SJCRH30 (cell line): Measurements from ENCODE around the gene ADI1. TPM values are rescaled to one million over a fixed set of nuclear protein-coding genes. Genes with fewer than 3 reads are reported as not detected.
A peak's percentile ranks its signal among the peaks of the same experiment; 100 is the strongest.
"Not testable (repeated sequence)": the region's sequence is repeated elsewhere in the genome, so short reads cannot be mapped to it uniquely, and the experiment has no call there.

Source experiments
- DNase-seq, 2 experiments: peaks; one replicate each; pipeline ENCODE4 v3.0.0-alpha.2; 2015 to 2020
- H3K27ac ChIP-seq: fragments of 250-450 bp; sonication (Bioruptor Pico); 2 replicates; pipeline ENCODE4 v1.5.1; 2020; ENCODE audit warnings: mild to moderate bottlenecking, moderate library complexity
- H3K27me3 ChIP-seq: fragments of 250-450 bp; sonication (Bioruptor Pico); 2 replicates; pipeline ENCODE4 v1.5.1; 2020; ENCODE audit warnings: mild to moderate bottlenecking, moderate library complexity
- H3K36me3 ChIP-seq: fragments of 250-450 bp; sonication (Bioruptor Pico); 2 replicates; pipeline ENCODE4 v1.5.1; 2020; ENCODE audit warnings: mild to moderate bottlenecking, moderate library complexity
- H3K4me1 ChIP-seq: fragments of 250-450 bp; sonication (Bioruptor Pico); 2 replicates; pipeline ENCODE4 v1.5.1; 2020; ENCODE audit warnings: mild to moderate bottlenecking, moderate library complexity
- H3K4me3 ChIP-seq: fragments of 250-450 bp; sonication (Bioruptor Pico); 2 replicates; pipeline ENCODE4 v1.5.1; 2020; ENCODE audit warnings: mild to moderate bottlenecking, moderate library complexity
- H3K9me3 ChIP-seq: fragments of 250-450 bp; sonication (Bioruptor Pico); replicated peaks from 2 replicates; pipeline ENCODE4 v1.5.1; 2020; ENCODE audit warnings: mild to moderate bottlenecking, moderate library complexity
- total RNA-seq: library from RNA; depleted of rRNA; stranded (reverse); fragments of >200 nt; shearing (Covaris generic); gene quantifications from 2 replicates; pipeline ENCODE4 v1.2.3, GENCODE V29; 2014

Gene ADI1
- total RNA-seq, 1 experiment from 2014 or later, result 55.9 TPM

DNA sequence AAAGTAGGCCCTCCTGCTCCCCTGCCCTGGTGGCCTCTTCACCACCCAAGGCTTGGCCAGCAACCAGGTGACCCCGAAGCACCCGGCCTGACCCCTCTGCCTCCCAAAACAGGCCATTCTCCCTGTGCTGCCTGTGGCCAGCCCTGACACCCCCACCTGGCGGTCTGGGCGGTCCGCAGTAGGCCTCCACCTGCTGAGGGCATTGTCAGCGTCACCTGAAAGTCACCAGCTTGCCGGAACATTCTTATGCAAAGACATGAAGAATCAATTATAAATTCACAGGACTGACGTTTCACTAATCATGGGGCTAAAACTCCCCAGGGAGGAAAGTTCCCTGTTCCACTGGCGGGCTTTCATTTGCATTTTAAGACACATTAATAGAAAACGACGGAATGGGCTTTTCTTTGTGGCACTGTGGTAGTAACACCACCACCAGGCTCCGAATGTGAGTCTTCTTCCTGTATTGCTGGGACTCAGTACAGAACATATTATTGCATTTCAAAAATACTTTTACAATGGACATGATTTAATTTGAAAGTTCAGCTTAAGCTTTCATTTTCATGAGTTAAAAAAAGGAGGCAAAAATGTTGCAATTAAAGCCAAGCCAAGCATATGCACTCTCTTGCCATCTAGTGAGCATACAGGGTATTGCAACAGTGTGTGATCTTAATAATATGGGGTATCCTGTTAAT is 57.4 kb downstream of the ADI1 start:
- Histone ChIP-seq H3K36me3 (peaks cover under 1% of the 10 kb centered on the region; the same call in 1 of the 2 replicates), H3K4me3 (no peak overlapping the region), H3K4me1 (peaks cover 4% of the 10 kb centered on the region; the same call in 1 of the 2 replicates), H3K27ac (no peak overlapping the region), H3K27me3 (no peaks in the 10 kb centered on the region), H3K9me3 (no peaks in the 10 kb centered on the region)
- peak in 1 of 2 experiments; percentile 80 for DNase-seq

DNA sequence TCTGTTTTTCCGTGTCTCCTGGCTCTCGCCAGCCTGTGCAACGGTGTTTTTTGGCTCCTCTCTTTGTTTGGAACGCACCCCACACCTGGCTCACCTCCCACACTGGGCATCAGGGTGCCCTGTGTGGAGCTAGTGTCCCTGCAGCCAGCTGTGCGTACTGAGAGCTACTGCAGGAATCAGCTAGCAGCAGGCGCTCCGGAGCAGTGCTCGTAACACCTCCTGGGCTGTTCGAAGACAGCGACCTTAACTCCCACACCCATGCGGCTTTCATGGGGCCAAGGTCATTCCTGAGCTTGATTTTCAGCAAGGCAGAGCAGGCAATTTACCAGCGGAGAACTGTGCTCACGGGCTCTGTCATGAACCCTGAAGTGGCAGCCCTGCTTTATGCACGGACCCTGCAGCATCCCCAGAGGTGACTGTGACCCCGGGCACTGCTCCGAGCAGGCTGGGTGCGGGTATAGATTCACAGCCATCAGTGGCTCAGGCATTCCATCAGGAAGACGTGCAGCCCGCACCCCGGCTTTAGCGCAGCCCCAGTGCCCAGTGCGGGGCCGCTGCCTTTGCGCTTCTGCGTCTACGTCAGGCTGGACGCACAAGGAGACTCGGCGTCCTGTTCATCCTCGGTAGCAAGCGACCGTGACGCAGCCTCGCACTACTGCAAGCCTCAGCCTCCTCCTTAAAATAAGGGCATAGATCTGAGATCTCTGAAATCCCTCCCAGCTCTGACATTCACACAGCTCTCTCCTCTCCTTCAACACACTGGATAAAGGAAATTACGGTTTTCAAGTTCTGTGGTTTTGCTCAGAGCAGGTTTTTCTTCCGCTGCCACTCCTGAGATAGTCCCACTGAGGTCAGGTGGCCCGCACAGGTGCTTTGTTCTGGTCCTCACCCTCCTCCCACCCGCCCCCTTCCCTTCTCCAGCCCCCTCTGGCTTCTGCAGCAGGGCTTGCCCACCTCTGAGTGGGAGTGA is 58.2 kb downstream of the ADI1 start:
- no peak overlapping the region for H3K27ac ChIP-seq
- peaks cover 4% of the 10 kb centered on the region; the same call in 1 of the 2 replicates for H3K4me1 ChIP-seq
- no peaks in the 10 kb centered on the region for H3K27me3 ChIP-seq
- no peak for DNase-seq
- H3K4me3 ChIP-seq, result no peak overlapping the region
- no peaks in the 10 kb centered on the region for H3K9me3 ChIP-seq
- peaks cover 5% of the 10 kb centered on the region; the same call in 1 of the 2 replicates for H3K36me3 ChIP-seq

DNA sequence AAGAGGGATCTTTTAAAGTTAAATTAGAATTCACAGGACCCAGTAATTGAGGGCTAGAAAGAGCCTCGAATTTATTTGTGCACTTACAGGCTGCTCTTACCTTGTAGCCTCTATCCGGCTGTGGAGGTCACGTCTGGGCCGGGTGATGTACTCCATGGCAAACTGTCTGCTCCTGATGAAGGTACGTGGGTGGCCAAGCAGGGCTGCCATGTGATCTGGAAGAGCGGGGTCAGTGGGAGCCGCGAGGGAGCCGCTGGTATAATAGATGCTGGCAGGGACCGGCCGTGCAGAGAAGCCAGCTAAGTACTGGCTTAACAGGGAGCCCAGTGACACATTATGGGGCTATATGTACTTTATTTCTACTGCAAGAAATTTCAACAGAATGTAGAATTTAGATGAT is 59.2 kb downstream of the ADI1 start:
- DNase-seq, result no peak
- no peak overlapping the region for H3K27ac ChIP-seq
- peaks cover 4% of the 10 kb centered on the region; the same call in 1 of the 2 replicates for H3K4me1 ChIP-seq
- no peaks in the 10 kb centered on the region for H3K27me3 ChIP-seq
- no peaks in the 10 kb centered on the region for H3K9me3 ChIP-seq
- no peak overlapping the region for H3K4me3 ChIP-seq
- H3K36me3 ChIP-seq, result peaks cover 5% of the 10 kb centered on the region

DNA sequence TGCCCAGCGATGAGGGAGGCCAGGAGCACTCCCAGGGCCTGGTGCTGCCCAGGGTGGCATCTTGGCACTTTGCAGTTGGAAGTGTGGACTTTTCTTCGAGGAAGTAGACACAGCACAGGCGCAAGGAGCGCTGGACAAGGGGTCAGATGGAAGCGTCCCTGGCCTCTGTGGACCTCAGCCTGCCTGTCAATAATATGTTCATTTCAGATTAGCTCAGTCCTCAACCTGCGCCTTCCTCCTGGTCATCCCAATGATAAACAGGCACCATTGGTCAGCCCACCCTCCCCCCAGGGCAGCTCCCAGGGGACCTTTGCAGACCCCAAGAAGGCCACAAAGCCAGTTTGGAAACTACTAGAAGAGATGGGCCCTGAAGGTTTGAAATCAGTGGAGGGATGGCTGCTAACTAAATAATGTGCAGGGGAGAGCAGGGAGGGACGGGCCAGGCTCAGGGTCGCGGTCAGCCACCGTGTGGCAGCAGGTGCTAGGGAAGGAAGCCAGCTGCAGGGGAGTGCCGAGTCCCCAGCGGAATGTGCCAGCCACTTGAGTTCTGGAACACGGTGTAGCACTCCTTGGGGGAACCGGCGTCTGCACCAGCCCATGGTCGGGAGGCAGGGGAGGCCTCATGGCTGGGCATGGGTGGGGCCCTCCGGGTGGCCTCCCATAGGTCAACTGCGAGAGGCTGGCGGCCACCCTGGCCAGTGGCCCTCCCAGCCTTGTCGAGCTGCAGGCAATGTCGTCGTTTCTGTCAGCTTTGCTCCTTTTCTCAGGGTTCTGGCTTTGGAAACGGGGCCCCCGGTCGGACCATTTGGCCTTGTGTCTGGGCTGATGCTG is 59.9 kb downstream of the ADI1 start:
- Histone ChIP-seq H3K27ac (no peak overlapping the region), H3K4me1 (peaks cover 4% of the 10 kb centered on the region; the same call in 1 of the 2 replicates), H3K27me3 (no peaks in the 10 kb centered on the region), H3K36me3 (peaks cover 5% of the 10 kb centered on the region), H3K9me3 (no peaks in the 10 kb centered on the region), H3K4me3 (no peak overlapping the region)
- peak; percentile 49 to 53 for DNase-seq

DNA sequence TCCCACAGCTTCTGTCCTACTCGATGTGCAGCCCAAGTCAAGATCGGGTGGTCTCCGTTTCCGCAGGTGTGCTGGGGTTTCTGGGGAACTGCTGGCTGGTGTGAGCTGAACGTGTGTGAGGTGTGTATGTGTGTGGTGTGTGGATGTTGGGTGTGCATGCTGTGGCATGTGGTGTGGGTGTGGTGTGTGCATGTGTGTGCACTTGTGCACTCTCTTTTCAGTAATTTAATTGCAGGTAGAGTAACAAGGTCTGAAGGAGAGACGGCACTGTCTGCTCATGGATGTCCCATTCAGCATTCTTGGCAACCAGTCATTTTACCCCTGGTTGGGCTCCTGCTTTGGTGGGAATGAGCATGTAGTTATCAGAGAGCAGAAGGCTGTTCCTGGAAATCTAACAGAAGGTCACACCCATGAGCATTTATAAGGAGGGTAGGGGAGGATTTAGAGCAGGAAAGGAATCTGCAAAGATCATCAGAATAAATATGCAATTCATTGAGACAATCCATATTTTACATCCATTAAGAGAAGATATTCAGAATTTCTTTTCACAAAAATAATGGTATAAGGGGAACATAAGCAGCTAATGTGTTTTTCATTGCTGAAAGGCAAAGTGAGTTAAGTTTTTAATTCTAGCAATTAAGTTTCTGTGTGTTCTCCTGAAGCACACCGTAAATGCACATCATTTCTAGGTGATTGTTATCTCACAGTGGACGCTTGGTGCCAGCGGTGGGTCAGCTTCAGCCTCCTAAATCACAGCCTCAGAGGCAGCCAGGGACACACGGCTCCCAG is 60.7 kb downstream of the ADI1 start:
- Histone ChIP-seq H3K36me3 (peaks cover 5% of the 10 kb centered on the region), H3K27me3 (no peaks in the 10 kb centered on the region), H3K9me3 (no peaks in the 10 kb centered on the region), H3K4me1 (peaks cover 4% of the 10 kb centered on the region; the same call in 1 of the 2 replicates), H3K4me3 (no peak overlapping the region), H3K27ac (no peak overlapping the region)
- DNase-seq, result no peak

DNA sequence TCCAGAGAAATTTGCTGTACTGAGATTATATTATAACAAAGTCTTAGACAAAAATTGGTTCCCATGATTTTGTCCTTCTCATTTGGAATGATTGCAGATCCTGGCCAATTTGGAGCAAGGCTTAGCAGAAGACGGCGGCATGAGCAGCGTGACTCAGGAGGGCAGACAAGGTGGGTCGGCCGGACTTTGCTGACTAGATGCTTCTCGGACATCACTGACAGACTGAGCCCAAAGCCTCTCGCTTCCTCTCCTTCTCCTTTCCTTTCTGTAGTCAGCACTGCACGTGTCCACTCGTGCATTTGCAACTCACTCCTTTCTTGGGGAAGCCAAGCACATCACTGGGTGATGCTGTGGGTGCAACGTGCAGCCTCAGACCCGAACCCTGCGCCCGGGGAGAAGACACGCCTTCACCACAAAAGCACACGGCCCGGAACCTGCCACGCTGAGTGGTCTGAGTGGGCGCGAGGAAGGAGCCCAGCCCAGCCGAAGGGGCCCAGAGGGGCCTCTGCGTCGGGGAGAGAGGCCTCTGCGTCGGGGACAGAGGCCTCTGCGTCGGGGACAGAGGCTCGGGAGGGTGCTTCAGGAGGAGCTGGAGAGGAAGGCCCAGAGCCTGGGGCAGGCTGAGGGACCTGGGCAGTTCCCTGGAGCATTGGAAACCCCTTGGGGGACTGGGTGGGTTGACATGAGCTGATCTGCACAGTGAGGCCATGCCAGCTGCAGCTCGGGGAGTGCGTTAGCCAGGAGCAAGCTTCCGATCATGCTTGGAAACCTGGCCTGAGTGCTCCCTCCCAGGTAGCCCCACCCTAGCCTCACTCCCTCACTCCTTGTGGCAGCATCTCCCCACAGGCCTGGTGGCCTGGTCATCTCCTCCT is 61.6 kb downstream of the ADI1 start:
- peaks cover 5% of the 10 kb centered on the region for H3K36me3 ChIP-seq
- peaks cover 6% of the 10 kb centered on the region for H3K4me1 ChIP-seq
- H3K9me3 ChIP-seq, result no peaks in the 10 kb centered on the region
- no peak for DNase-seq
- no peak overlapping the region for H3K4me3 ChIP-seq
- H3K27ac ChIP-seq, result no peak overlapping the region
- H3K27me3 ChIP-seq, result no peaks in the 10 kb centered on the region

DNA sequence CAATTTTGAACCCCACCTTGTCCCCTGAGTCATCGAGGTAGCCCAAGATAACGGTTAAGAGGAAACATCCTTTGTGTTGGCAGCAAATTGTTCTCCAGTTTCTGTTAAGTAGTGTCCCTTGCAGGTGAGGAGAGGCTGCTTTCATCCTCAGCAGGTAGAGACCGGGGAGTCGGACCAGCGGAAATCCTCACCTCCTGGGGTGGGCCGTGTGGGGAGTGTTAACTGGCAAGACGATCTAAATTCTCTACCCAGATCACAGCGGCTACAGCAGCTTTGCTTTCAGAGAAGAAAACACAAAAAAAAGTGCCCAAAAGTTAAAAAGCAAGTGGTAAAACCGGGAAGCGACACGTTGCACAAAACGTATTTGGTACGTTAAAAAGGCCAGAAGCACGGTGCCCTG is 63.2 kb downstream of the ADI1 start:
- H3K9me3 ChIP-seq, result no peaks in the 10 kb centered on the region
- peaks cover 5% of the 10 kb centered on the region for H3K36me3 ChIP-seq
- no peak overlapping the region for H3K27ac ChIP-seq
- H3K27me3 ChIP-seq, result no peaks in the 10 kb centered on the region
- DNase-seq, result no peak
- H3K4me3 ChIP-seq, result no peak overlapping the region
- peaks cover 20% of the 10 kb centered on the region for H3K4me1 ChIP-seq

DNA sequence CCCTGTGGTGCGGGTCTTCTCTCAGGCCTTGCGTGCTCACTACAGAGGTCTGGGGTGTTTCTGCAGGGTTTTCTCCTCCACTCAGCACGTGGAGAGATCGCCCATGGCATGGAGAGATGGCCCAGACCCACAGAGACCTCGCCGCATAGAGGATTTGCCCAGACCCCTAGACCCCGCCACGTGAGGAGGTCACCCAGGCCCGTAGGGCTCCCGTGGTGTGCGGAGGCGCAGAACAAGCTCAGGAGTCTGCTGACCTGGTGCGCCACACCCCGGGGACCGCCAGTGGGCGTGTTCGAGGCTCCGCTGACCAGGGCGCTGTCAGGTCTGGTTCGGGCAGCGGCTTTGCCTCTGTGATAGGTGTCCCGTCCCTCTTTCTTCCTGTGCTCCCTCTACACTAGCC is 64.5 kb downstream of the ADI1 start:
- Histone ChIP-seq H3K27me3 (no peaks in the 10 kb centered on the region), H3K4me1 (peaks cover 34% of the 10 kb centered on the region), H3K27ac (no peak overlapping the region), H3K4me3 (no peak overlapping the region), H3K9me3 (no peaks in the 10 kb centered on the region), H3K36me3 (peaks cover 5% of the 10 kb centered on the region)
- no peak for DNase-seq

DNA sequence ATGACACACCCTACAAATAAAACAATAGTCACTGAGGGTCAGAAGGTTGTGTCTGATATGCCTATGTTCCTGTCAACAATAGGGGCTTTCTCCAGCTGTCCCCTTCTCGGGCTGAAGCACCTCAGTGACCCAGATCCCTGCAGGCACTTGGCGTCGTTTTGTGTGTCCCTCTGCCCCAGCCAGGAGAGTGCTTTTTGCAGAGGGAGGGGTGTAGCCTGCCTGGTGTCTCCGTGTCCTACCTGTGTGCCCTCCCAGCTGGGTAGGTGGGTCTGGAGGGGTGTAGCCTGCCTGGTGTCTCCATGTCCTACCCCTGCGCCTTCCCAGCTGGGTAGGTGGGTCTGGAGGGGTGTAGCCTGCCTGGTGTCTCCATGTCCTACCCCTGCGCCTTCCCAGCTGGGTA is 65.3 kb downstream of the ADI1 start:
- not testable (repeated sequence) for H3K27me3 ChIP-seq, DNase-seq, H3K36me3 ChIP-seq, H3K27ac ChIP-seq, H3K4me3 ChIP-seq, H3K9me3 ChIP-seq
- H3K4me1 ChIP-seq, result peaks cover 37% of the 10 kb centered on the region

DNA sequence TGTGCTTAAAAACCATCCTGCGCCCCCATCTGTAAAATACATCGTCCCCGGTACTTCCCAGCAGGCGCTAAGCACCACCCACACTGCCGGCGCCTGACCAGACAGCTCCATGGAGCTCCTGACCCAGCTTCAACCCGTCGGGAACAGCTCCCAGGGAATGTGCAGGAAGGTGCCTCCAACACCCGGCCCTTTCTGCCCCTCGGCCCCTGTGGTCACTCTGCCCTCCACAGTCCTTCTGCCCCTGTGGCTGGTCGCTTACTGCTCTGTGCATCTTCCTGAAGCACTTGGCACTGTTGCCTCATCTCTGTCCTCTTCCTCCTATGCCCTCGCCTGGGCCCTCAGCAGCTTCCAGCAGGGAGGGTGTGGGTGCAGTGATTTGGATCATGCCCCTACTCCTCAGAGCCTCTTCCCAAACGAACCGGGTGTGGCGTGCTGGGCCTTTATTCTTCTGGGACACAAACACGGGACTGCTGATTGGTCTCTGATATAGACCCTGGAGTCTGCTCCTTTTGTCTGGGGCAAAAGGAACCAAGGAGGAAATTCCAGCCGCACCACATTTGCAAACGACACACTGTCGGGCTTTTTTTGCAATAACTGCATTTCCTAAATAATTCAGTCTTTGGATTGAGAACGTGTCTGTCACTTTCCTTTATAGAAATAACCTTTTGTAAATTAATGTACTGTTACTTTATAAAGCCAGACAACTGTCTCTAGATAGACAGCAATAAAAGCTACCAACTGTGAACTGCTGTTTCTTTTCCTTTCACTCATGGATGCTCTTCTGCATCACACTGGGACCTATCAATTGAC is 65.9 kb downstream of the ADI1 start:
- no peaks in the 10 kb centered on the region for H3K27me3 ChIP-seq
- H3K4me3 ChIP-seq, result no peak overlapping the region
- DNase-seq, result no peak
- peaks cover 41% of the 10 kb centered on the region for H3K4me1 ChIP-seq
- H3K27ac ChIP-seq, result no peak overlapping the region
- no peaks in the 10 kb centered on the region for H3K9me3 ChIP-seq
- peaks cover 5% of the 10 kb centered on the region for H3K36me3 ChIP-seq

DNA sequence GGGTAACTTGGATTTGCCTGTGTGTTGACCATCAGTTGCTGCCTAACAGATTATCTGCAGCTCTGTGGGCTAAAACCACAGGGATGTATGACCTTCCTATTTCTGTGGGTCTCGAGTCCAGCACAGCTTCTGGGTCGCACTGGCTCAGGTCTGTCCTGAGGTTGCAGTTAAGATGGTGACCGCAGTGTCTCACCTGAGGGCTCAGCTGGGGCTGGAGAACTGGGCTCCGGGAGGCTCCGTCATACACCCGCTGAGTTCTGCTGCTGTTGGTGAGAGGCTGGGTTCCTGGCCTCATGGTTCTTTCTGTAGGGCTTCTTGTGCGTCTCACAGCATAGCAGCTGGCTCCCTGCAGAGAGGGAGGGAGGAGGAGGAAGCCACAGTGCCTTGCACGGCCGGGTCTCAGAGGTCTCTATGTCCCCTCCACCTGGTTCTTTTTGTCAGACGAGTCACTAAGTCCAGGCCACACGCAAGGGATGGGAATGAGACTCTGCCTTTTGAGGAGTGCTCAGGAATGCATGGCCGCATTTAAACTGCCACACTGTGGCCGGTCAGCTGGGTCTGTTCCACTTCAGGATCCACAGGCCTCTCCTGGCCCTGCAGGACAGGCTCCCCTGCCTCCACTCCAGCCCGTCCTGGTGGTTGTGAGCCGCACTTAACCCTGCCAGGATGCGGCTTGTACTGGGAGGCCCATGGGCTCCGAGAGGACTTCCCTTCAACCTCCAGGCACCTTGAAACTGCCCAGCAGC is 67.2 kb downstream of the ADI1 start:
- no peaks in the 10 kb centered on the region for H3K27me3 ChIP-seq
- H3K4me1 ChIP-seq, result peaks cover 51% of the 10 kb centered on the region
- DNase-seq, result peak; percentile 96 to 98
- peaks cover 5% of the 10 kb centered on the region for H3K36me3 ChIP-seq
- H3K9me3 ChIP-seq, result no peaks in the 10 kb centered on the region
- peak overlapping the region; percentile 17 for H3K4me3 ChIP-seq
- H3K27ac ChIP-seq, result peak overlapping the region; percentile 87

DNA sequence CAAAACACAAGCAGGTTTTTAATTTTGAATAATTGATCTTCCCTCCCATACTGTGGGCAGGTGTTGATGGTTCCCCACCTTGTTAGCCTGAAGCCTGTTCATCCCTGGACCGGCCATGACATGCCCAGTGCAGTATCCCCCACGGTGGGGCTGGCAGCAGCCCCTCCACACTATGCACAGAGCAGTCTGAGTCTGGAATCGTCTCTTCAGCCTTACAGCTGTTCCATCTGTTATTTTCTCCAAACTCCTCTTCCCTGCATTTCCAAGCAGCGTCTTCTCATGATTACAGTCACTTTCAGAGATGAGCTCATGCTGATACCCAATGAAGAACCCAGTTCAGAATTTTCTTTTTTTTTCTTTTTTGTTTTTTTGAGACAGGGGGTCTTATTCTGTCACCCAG is 68.2 kb downstream of the ADI1 start:
- Histone ChIP-seq H3K4me1 (peaks cover 56% of the 10 kb centered on the region), H3K27me3 (no peaks in the 10 kb centered on the region), H3K4me3 (no peak overlapping the region), H3K27ac (peak overlapping the region; percentile 87), H3K36me3 (peaks cover 7% of the 10 kb centered on the region), H3K9me3 (no peaks in the 10 kb centered on the region)
- DNase-seq, result peak in 1 of 2 experiments; percentile 69
